Stimulated activated CD4-positive, alpha-beta T cell treated with anti-CD3 and anti-CD28 coated beads, Interleukin-1b, Interleukin-23, amount 100 ng/mL, for 4 hours (primary cell): ENCODE data around the gene SHISAL1.
"Not testable (repeated sequence)": the region's sequence is repeated elsewhere in the genome, so short reads cannot be mapped to it uniquely, and the experiment has no call there.

Source experiments
- DNase-seq, 2 donors: peaks; one replicate each; pipeline ENCODE4 v3.0.0-alpha.2; 2020; ENCODE audit warnings: low read depth in 2 of 2

The SHISAL1 gene

DNA sequence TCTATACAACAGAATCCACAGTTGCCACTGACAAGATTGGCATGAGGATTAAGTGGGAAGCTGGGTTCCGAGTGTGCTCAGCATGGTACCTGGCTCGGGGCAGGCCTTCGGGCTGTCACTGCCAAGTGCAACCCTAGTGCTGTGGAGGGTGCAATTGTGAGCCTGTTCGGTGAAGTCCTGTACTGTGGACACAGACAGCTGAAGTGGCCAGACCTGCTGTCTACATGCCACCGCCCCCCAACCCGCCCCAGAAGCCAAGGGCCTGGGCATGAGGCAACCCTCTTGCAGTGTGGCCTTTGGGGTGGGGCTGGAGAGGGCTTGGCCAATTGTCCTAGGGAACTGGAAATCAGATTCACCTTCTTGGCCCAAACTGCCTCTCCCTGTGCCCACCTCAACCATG lies 15.6 kb upstream of the SHISAL1 start:
- no peak for DNase-seq

DNA sequence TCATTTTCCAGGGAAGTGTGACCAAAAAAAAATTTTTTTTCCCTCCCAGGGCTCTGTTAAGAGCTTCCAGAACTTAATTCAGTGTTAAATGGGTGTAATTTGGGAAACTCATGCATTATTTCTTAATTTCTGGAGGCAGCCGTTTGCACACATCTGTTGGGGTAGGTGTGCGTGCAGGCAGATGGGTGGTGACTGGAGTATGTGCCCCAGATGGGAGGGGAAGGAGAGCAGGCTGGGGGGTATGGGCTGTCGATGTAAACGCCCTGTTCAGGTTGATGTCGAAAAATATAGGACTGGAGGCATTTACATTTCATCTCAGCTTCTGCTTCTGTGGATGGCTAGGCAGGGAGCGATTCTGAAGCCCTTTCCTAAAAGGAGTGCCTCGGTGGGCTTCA lies 13.7 kb upstream of the SHISAL1 start:
- no peak for DNase-seq

DNA sequence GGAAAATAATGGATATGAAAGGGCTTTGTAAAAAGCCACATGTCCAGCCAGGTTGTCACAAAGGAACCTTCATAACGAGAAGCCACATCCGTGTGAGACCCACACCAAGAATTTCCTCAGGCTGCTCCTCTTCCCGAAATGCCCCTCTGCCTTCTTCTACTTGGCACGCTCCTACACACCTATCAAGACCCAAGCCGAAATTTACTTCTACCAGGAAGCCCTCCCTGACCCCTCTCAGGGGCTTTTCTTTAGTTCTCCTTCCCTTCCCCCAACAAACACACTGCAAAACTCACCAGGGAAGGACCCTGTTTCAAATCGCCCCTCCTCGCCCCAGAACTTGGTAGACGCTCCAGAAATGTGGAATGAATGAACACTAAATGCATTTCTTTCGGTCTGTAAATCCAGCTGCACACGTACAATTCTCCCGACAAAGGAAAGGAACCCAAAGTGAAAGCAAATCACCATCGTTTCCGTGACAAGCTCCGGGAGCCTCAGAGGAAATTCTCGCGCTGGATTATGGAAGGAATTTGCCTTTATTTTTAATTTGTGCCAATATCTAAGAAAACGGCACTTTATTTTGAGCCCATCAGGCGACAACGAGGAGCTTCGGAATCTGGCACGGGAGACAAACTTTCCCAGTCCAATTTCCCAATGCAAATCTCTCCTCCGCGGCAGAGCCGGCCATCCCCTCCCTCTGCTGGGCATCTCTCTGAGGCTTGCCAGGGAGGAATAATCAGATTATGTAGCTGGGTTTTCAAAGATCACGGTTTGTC lies 13.2 kb upstream of the SHISAL1 start:
- DNase-seq, result no peak

DNA sequence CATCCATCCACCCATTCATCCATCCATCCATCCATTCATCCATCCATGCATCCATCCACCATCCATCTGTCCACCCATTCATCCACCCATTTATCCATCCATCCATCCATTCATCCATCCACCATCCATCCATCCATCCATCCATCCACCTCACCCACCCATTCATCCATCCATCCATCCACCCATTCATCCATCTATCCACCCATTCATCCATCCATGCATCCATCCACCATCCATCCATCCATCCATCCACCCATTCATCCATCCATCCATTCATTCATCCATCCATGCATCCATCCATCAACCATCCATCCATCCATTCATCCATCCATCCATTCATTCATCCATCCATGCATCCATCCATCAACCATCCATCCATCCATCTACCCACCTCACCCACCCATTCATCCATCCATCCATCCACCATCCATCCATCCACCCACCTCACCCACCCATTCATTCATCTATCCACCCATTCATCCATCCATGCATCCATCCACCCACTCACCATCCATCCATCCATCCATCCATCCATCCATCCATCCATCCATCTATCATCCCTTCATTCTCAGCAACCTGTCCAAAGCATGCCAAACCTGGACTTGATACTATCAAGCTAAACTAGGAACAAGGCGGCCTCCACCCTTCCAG lies 10.5 kb upstream of the SHISAL1 start:
- not testable (repeated sequence) for DNase-seq

DNA sequence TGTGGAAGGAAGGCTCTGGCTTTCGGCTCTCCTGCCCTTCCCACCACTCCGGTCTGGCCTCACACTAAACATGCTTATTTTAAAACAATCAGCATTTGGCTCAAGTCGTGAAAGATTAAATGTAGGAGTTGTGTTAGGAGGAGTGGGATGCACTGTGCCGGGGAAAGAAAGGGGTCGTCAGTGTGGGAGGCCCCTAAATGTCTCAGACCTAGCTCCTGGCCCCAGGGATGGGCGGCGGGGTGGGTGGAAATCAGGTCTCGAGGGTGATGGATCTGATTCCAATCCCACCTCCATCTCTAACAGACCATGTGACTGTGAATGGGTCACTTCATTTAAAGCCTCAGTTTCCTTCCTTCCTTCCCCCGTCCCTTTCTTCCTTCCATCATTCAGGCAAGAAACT lies 6.9 kb upstream of the SHISAL1 start:
- DNase-seq, result no peak

DNA sequence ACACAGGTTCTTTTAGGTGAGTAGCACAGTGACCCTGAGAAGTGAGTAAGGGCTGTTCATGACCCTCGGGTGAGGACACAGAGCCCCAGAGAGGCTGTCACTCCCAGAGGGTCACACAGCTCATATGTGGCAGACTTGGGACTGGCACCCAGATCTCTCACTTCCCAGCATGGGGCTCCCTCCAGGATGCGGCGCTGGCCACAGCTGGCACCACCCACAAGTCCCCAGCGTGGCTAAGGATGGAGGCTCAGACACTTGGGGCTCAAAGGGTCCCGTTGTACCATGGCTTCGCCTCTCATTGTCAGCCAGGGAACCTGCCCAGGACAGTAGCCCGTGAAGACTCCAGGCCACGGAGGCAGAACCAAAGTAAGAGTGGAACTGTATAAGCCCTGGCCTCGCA lies 6.0 kb upstream of the SHISAL1 start:
- DNase-seq, result no peak

DNA sequence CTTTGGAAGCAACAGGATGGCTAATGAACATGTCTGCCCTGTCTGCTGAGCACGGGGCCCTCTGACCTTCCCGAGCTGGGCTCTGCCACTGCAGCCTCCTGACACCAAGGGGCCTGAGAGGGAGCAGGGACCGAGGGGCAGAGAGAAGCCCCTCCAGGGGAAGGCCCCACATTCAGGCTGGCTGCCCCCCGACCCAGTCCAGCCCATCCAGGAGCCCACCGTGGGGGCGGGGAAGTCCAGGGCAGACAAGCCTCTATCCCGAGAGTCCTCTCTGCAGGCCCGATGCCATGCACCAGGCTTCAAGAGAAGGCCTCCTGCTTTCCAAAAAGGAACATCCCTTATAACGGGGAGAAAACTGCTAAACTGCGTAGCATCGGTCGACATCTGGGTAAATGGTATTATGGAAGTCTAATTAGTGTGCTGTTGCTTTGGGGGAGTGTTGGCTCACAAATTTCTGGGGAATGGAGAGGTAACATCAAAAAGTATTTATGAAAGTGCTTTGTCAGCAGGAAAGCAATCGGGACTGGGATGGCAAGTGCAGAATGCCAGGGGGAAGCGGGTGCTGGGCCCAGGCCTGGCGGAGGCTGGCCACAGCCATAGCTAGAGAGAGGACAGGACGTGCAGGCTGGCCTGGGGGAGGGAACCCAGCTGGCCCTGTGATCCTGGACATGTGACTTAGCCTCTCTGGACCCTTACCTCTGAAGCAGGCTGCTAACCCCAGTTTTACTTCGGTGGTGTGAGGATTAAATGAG lies 5.3 kb upstream of the SHISAL1 start:
- DNase-seq, result no peak

DNA sequence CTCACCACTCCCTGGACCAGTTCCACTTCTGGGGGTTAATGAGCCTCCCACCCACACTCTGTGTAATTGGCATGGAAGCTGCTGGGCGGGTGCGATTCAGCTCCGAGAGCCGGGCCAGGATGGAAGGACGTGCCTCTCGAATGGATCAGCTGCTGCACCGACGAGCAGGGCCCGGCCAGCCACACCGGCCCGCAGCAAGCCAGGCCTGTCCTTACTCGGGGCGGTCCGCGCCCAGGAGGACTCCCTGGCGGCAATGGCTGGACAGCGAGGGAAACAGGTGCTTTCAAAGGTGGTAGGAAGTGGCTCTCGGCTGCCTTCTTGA lies 4.3 kb upstream of the SHISAL1 start:
- DNase-seq, result no peak

DNA sequence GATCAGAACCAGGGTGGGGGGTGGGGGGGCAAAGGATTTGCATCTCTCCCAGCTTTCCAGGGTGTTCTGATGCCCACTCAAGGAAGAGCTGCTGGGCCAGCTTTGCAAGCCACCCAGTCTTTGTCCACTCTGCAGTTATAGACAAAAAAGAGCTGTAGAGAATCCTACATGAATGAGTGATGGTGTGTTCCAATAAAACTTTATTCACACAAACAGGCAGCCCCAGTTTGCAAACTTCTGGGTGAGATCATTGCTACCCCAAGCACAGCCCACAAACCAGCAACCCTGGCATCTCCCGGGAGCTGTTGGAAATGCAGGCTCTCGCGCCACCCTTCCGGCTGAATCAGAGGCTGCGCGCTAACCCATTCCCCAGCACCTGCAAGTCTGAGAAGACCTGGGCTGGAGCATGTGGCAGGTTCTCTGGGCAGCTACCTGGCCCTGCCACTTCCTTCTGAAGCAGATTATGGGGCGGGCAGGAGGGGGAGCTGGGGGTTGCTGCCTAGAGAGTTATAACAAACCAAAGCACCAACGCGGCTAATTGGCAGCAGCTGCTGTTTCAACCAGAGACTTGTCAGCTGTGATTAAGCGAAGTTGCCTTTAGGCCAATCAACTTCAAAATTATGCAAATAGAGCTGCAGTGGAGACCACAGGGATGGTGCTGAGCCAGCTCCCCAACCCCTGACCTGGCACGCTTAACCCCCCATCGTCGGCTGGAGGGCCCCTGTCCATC lies 3.8 kb upstream of the SHISAL1 start:
- DNase-seq, result no peak

DNA sequence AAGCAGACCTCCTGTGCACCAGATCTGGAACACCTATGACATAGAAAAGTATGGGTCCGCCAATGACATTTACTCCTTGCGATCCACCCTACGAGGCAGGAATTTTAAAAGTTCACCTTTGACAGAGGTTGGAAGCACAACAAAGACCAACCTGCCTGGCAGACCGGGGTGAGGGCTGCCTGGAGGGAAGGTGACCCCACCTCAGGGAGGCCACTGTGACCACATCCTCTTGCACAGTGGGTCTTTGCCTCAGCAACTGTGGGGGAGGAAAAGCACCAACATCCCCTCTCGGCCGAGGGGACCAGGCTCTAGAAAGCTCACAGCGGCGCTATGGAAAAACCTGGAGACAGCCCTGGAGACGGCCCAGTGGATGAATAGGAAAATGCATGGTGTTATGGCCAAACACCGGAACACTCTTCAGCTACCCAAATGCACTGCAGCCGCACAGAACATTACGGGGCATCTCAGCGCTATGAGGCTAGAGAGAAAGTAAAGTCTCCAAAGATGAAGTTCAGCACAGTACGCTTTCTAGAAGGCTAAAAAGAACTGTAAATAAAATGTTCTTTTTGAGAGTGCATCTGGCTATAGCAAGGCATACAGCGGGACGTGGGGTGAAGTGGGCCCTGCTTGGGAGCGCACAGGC lies 1.8 kb upstream of the SHISAL1 start:
- DNase-seq, result no peak

DNA sequence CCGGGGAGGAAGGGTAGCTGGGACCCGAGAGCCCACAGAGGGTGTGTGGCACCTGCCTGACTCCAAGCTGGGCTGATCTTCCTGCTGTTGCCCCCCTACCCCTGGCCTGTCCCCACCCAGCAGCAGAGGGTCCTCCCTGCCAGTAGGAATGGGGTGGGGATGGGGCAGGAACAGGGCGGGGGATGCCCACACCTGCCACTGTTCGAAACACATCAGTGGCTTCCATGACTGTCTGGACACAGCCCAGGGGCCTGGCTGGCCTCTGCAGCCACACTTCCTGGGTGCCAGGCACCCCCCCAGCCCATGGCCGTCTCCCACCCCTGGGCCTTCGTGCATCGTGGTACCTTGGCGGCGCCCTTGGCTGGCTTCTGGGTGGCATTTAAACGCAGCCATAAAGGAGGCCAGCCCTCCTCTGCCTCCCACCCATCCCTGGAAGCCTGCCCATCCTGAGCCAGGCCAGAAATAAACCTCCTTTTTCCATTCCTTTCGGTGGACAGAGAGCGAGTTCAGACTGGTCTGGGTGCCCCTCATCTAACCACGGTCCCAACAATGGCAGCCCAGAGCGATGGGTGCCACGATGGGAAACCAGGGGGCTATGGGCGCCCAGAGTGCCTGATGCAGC lies 745 bp upstream of the SHISAL1 start:
- DNase-seq, result no peak

DNA sequence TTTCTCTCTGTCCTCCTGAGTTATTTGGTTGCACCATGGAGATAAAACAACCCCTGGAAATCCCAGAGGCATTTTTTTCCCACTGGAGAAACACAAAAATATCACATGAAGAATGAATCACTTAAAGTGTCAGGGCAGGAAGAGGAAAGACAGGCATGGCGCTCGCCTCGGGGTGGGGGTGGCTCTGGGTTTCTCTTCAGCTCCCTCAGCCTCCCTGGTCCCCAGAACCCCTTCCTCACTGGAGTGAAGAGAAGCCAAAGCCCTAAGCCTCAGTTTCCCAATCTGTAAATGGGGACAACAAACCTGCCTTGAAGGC lies 938 bp downstream of the SHISAL1 start:
- DNase-seq, result no peak

DNA sequence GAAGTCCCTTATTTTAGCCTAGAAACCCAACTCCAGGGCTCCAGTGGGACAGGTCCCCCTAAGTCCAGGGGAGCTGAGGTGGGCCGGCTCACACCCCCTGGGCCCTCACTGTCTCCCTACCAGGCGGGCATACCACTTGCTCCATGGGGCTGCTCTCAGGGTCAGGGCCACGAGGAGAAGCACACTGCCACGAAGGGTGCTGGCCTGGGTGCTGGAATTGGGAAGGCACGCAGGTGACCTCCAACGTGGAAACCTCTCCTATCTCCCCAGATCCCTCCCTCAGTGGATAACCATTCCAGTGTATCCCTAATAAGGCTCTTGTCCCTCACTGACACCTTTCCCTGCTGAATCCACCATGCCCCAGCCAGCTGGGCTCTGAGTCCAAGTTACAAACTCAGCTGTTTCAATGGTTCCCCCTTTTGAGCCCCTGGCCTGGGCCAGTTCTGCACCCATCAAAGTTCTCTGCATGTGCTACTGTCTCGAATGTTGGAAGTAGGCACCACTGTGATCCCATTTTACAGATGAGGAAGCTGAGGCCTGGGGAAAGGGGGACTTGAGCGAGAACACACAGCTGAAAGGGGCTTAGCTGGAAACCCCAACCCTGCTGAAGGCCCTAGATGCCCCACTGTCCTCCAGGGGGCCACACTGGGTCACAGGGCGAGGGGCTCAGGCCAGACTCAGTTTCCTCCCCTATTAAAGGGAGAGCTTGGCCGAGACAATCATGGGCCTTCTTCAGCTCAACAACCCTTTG lies 1.5 kb downstream of the SHISAL1 start:
- no peak for DNase-seq

DNA sequence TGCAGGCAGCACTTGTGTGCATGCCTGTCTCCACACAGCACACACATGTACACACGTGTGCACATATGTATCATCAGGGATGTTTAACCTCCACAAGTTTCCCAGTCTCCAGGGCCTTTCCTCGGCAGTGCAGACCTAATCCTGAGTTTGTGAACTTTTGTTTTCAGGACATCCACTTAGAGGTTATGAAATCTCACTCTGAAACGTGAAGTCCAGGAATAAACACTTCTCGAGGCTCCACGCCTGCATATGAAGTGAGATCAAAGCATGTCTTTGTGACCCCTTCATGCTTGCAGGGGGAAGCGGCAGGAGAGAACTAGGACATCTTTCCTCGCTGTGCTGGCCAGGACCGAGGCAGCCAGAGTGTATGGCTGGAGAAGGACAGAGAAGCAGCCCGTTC lies 3.1 kb downstream of the SHISAL1 start:
- DNase-seq, result no peak

DNA sequence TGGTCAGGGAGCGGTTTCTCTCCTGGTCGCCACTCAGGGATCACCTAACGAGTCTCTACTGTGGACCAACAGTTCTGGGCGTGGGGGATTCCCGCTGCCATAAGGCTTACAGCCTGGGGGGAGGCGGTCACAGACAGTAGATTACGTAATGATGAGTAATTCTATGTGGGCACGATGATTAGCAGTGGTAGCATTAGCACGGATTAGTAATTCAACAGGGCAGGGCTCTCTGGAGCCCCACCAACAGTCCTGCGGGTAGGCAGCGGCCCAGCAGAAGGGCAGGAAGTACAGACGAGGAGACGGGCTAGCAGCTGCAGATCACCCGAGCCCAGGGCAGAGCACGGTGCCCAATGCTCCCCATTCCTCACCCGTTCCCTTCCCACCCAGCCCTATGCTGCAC lies 3.6 kb downstream of the SHISAL1 start:
- DNase-seq, result no peak

DNA sequence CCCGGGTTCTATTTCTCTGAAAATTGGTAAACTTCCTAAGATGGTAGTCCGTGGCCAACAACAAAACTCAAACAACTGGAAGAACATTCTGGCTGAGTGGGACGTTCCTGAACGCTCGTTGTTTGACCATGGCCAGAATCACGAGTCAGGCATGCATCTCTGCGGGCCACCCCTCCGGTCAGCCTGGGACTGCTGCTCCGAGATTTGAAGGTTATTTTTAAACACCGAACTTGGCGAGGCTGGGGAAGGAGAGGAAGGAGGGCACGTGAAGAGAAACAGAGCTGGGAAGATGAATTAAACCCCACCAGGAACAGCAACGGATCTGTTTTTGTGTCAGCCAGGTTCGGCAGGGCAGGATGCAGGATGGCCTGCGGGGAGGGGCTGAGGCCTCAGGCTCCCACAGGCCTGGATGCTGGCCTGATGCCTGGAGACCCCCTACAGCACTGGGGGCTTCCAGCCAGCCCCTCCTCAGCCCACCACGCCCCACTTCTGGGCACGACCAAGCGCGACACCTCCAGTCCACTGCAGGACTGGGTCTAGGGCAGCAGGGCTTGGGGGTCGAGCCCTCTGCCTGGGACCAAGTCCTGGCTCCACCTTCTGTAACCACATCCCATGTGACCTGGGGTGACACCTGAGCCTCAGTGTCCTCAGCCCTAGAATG lies 5.1 kb downstream of the SHISAL1 start:
- DNase-seq, result no peak

DNA sequence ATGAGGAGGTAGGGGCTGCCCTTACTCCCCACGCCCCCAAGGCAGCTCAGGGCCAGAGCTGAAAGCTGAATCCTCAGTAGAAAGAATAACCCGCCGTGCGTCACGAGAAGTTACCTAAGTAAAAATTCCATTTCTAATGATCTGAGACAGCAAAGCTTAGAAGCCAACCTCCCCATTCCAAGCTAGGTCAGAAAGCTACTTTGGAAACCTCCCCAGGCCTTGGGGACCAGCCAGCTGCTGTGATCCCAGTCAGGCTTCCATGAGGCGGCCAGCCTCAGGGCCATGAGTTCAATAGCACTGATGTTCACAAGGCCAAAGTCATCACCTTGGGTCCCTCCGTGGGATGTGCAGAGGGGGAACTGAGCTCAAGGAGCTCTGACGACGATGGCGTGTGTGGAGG lies 6.9 kb downstream of the SHISAL1 start:
- no peak for DNase-seq

DNA sequence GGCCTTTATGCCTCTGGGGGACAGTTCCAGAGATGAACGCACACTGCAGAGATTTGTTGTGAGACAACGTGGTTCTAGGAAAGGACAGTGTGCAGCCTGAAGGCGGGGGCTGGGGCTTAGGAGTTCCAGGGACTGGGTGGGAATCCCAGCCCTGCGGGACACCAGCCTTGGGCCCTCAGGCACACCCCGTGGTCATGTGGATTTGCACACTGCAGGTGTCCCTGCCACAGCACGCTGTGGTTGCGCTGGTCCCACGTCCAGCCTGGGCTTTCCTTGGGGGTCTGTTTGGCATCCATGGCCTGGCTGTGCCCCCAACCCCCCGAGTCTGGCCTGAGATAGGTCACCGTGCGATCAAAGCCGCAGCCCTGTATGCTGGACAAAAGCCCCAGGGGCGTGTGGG lies 7.3 kb downstream of the SHISAL1 start:
- DNase-seq, result no peak

DNA sequence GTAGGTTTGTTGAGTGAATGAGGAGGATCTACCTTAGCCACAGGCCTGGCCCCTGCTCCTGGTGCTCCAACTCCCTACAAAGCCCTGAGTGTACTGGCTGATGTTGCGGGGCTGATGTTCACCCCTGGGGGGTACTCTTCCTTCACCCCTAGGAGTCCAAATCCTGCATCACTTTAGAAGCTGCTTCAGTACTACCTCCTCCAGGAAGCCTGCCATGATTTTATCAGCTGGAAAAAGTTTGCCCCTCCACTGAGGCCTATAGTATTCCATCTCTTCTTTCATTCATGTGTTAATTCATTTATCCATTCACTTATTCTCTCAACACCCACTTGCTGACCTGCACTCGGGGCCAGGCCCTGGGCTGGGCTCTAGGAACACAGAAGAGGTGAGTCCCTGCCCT lies 7.8 kb downstream of the SHISAL1 start:
- DNase-seq, result no peak

DNA sequence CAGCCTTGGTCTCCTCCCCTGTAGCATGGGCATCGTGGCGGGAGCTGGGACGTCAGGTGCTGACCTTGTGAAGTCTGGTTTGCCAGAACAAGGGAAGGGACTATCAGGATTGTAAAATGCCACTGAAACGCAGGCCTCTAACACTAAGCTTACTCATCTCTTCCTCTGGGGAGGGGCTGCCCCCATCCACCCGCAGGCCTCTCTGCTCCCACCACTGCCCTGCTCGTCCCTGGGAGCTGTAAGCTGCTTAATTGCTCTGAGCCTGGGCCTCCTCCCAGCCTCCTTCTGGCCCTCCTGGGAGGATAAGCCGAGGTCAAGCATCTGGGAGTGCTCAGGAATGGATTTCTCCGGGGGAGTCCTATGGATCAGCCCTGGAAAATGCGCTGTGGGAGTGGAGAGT lies 8.4 kb downstream of the SHISAL1 start:
- DNase-seq, result no peak
